ENCODE data around the gene TBC1D22A. TPM values are rescaled to one million over a fixed set of nuclear protein-coding genes. Genes with fewer than 3 reads are reported as not detected.

Gene TBC1D22A
- total RNA-seq, 4 donors from 2014 or later = 31.2 to 111 (median 41.8) TPM

GRCh38 chr22:46795845-46796565 is 33.6 kb downstream of the TBC1D22A start:
- Histone ChIP-seq H3K27me3 (no peaks in the 10 kb centered on the region), H3K27ac (no peak overlapping the region), H3K9me3 (no peaks in the 10 kb centered on the region), H3K4me3 (no peak overlapping the region), H3K36me3 (peaks cover 0 to 21% (median 8%) of the 10 kb centered on the region in 4 donors), H3K4me1 (peaks cover 2 to 18% (median 7%) of the 10 kb centered on the region in 4 donors)
- WGBS, 2 donors (ENCODE audit: low coverage in 1 of 2) = 96 to 100% methylated on average over 1 to 15 of the region's 15 CpGs
- TF ChIP-seq POLR2AphosphoS5 (IDR thresholded peaks at IDR 0.05) (no peak), POLR2A (IDR thresholded peaks at IDR 0.05) (no peak), EP300 (IDR thresholded peaks at IDR 0.05; ENCODE audit: low read depth) (no peak)
- TF ChIP-seq, protein P1, sequence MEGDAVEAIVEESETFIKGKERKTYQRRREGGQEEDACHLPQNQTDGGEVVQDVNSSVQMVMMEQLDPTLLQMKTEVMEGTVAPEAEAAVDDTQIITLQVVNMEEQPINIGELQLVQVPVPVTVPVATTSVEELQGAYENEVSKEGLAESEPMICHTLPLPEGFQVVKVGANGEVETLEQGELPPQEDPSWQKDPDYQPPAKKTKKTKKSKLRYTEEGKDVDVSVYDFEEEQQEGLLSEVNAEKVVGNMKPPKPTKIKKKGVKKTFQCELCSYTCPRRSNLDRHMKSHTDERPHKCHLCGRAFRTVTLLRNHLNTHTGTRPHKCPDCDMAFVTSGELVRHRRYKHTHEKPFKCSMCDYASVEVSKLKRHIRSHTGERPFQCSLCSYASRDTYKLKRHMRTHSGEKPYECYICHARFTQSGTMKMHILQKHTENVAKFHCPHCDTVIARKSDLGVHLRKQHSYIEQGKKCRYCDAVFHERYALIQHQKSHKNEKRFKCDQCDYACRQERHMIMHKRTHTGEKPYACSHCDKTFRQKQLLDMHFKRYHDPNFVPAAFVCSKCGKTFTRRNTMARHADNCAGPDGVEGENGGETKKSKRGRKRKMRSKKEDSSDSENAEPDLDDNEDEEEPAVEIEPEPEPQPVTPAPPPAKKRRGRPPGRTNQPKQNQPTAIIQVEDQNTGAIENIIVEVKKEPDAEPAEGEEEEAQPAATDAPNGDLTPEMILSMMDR (IDR thresholded peaks at IDR 0.05) = no peak
- in situ Hi-C loops (cut with MboI; ENCODE audit: low pct_ligation_motif_present in 1 of 4, low pct_unique_long_range_greater_than_20kb in 1 of 4, low sequenced_read_pairs in 3 of 4) = no loop called here
- no peak for DNase-seq
- intact Hi-C loops (cut with DNase I; ENCODE audit: low total_unique reads) = no loop called here

GRCh38 chr22:46796566-46797195 is 34.2 kb downstream of the TBC1D22A start:
- 93% methylated on average over 17 of the region's 17 CpGs; no CpG with 5 or more reads in 1 of the 2 donors for WGBS, 2 donors (ENCODE audit: low coverage in 1 of 2)

DNA sequence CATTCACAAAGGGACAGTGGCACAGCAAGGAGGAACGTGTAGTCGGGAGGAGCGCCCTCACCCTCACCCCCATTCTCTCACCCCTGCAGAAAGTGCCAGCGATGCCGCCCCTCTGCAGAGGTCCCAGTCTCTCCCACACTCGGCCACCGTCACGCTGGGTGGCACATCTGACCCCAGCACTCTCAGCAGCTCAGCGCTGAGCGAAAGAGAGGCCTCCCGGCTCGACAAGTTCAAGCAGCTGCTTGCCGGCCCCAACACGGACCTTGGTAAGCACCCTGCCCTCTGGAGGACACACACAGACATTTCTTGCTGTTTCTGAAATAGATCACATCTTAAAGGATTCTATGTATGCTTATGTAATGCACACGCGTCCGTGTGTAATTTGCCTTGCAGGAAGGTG is 34.9 kb downstream of the TBC1D22A start:
- intact Hi-C loops (cut with DNase I; ENCODE audit: low total_unique reads) (no loop called here), in situ Hi-C loops (cut with MboI; ENCODE audit: low pct_ligation_motif_present in 1 of 4, low pct_unique_long_range_greater_than_20kb in 1 of 4, low sequenced_read_pairs in 3 of 4) (no loop called here)
- peaks cover 0 to 5% (median 3%) of the 10 kb centered on the region in 4 donors for H3K4me1 ChIP-seq
- H3K27me3 ChIP-seq = no peaks in the 10 kb centered on the region
- H3K9me3 ChIP-seq = no peaks in the 10 kb centered on the region
- H3K4me3 ChIP-seq = no peak overlapping the region
- no peak overlapping the region for H3K27ac ChIP-seq
- TF ChIP-seq, protein P1 (IDR thresholded peaks at IDR 0.05) = no peak
- TF ChIP-seq POLR2AphosphoS5 (IDR thresholded peaks at IDR 0.05) (no peak), POLR2A (IDR thresholded peaks at IDR 0.05) (no peak), EP300 (IDR thresholded peaks at IDR 0.05; ENCODE audit: low read depth) (no peak)
- 70 to 80% methylated on average over 3 to 16 of the region's 17 CpGs for WGBS, 2 donors (ENCODE audit: low coverage in 1 of 2)
- H3K36me3 ChIP-seq = peaks cover 0 to 21% (median 8%) of the 10 kb centered on the region in 4 donors
- DNase-seq = no peak

More at GRCh38 chr22:46796566-46797195, 34.2 kb downstream of the TBC1D22A start:
- Histone ChIP-seq H3K4me3 (no peak overlapping the region), H3K27ac (no peak overlapping the region), H3K27me3 (no peaks in the 10 kb centered on the region), H3K36me3 (peaks cover 0 to 21% (median 8%) of the 10 kb centered on the region in 4 donors), H3K9me3 (no peaks in the 10 kb centered on the region), H3K4me1 (peaks cover 2 to 11% (median 6%) of the 10 kb centered on the region in 4 donors)
- DNase-seq = no peak
- in situ Hi-C loops (cut with MboI; ENCODE audit: low pct_ligation_motif_present in 1 of 4, low pct_unique_long_range_greater_than_20kb in 1 of 4, low sequenced_read_pairs in 3 of 4) (no loop called here), intact Hi-C loops (cut with DNase I; ENCODE audit: low total_unique reads) (no loop called here)
- TF ChIP-seq, protein P1 (IDR thresholded peaks at IDR 0.05) = no peak
- TF ChIP-seq POLR2AphosphoS5 (IDR thresholded peaks at IDR 0.05) = no peak
- TF ChIP-seq EP300 (IDR thresholded peaks at IDR 0.05; ENCODE audit: low read depth) = no peak
- no peak for TF ChIP-seq POLR2A (IDR thresholded peaks at IDR 0.05)

DNA sequence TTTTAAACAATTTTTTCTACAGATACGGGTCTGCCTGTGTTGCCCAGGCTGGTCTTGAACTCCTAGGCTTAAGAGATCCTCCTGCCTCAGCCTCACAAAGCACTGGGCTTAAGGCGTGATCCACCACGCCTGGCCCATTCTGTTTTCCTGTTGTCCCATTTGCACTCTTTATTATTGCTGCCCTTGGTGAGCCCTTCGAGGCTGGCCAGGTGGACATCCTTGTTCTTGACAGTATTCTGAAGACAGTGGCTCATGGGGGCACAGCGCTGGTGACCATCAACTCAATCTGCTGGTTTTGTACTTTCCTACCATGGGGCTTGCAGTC is 35.6 kb downstream of the TBC1D22A start:
- Histone ChIP-seq H3K36me3 (peaks cover 0 to 20% (median 8%) of the 10 kb centered on the region in 4 donors), H3K27me3 (no peaks in the 10 kb centered on the region), H3K27ac (no peak overlapping the region), H3K9me3 (no peaks in the 10 kb centered on the region), H3K4me3 (no peak overlapping the region), H3K4me1 (peaks cover 0 to 5% (median 4%) of the 10 kb centered on the region in 4 donors)
- intact Hi-C loops (cut with DNase I; ENCODE audit: low total_unique reads) (no loop called here), in situ Hi-C loops (cut with MboI; ENCODE audit: low pct_ligation_motif_present in 1 of 4, low pct_unique_long_range_greater_than_20kb in 1 of 4, low sequenced_read_pairs in 3 of 4) (no loop called here)
- DNase-seq = no peak
- WGBS, 2 donors (ENCODE audit: low coverage in 1 of 2) = 88 to 90% methylated on average over 5 of the region's 5 CpGs
- TF ChIP-seq, protein P1 (IDR thresholded peaks at IDR 0.05) = no peak
- no peak for TF ChIP-seq EP300 (IDR thresholded peaks at IDR 0.05; ENCODE audit: low read depth)
- no peak for TF ChIP-seq POLR2A (IDR thresholded peaks at IDR 0.05)
- TF ChIP-seq POLR2AphosphoS5 (IDR thresholded peaks at IDR 0.05) = no peak

All from transverse colon (tissue), 4 donors.